GM12801 (cell line): Measurements from ENCODE around the gene CD300A.

Source experiments
- CTCF ChIP-seq: IDR thresholded peaks from one replicate; pipeline ENCODE4 v1.5.1; 2011; ENCODE audit warnings: control low read depth; ENCODE audit not compliant: insufficient read length; ENCODE audit errors: extremely low read depth

CD300A gene

GRCh38 chr17:74512624-74513091 is 46.2 kb downstream of the CD300A start:
- no peak for TF ChIP-seq CTCF

- no peak for TF ChIP-seq CTCF
Observed at GRCh38 chr17:74513987-74514631, 47.7 kb downstream of the CD300A start.

- TF ChIP-seq CTCF = no peak
Observed at GRCh38 chr17:74514632-74515334, 48.3 kb downstream of the CD300A start.

- TF ChIP-seq CTCF = no peak
Observed at GRCh38 chr17:74515941-74516340, 49.5 kb downstream of the CD300A start.

GRCh38 chr17:74516561-74517328 is 50.3 kb downstream of the CD300A start:
- TF ChIP-seq CTCF = no peak

GRCh38 chr17:74520016-74520434 is 53.6 kb downstream of the CD300A start:
- TF ChIP-seq CTCF = no peak

GRCh38 chr17:74520790-74521480 is 54.5 kb downstream of the CD300A start:
- TF ChIP-seq CTCF = no peak
